Spinal cord (tissue), 10 donors: ENCODE measurements around the gene PLEKHO2. TPM values are rescaled to one million over a fixed set of nuclear protein-coding genes. Genes with fewer than 3 reads are reported as not detected.
A peak's percentile ranks its signal among the peaks of the same experiment; 100 is the strongest.

ENCODE experiments used
- DNase-seq, 6 donors: peaks; one replicate each; pipeline versions ENCODE4 v3.0.0 to v3.0.0-alpha.2; 2013 to 2015; ENCODE audit warnings: low spot score in 6 of 6, low read depth in 4 of 6
- H3K27ac ChIP-seq: one replicate; pipeline ENCODE4 v1.5.1; 2013; ENCODE audit warnings: low read depth, low read length, control low read depth
- H3K27me3 ChIP-seq: one replicate; pipeline ENCODE4 v1.6.1; 2013; ENCODE audit warnings: low read length; ENCODE audit not compliant: control insufficient read depth, insufficient read depth
- H3K36me3 ChIP-seq: one replicate; pipeline ENCODE4 v1.6.1; 2013; ENCODE audit warnings: low read length; ENCODE audit not compliant: control insufficient read depth, insufficient read depth
- H3K4me1 ChIP-seq: one replicate; pipeline ENCODE4 v1.6.1; 2013; ENCODE audit warnings: low read length; ENCODE audit not compliant: control insufficient read depth, insufficient read depth
- H3K4me3 ChIP-seq: one replicate; pipeline ENCODE4 v1.5.1; 2013; ENCODE audit warnings: low read depth, low read length, control low read depth
- H3K9me3 ChIP-seq: one replicate; pipeline ENCODE4 v1.6.1; 2013; ENCODE audit warnings: low read length; ENCODE audit not compliant: control insufficient read depth, insufficient read depth
- WGBS: methylation state at CpG from one replicate; pipeline ENCODE4 v1.1.5; 2013; ENCODE audit warnings: missing lambda C conversion rate; ENCODE audit not compliant: insufficient coverage; 5-methylcytosine and 5-hydroxymethylcytosine counted together
- polyA plus RNA-seq, 2 donors: library from polyadenylated mRNA; unstranded; fragments of 120-200 nt; gene quantifications; one replicate each; pipeline ENCODE4 v1.2.1, GENCODE V29; 2013; ENCODE audit not compliant: insufficient read length in 2 of 2
- total RNA-seq, 2 donors: library from RNA; depleted of rRNA in 1 of 2; stranded (reverse); fragments of 120-200 nt in 1 of 2; fragments of >200 nt in 1 of 2; gene quantifications; one replicate each; pipeline versions ENCODE4 v1.2.3 to v1.2.4, GENCODE V29; 2013 to 2014
- donor health status: healthy.

The PLEKHO2 gene
- total and polyA plus RNA-seq, 4 donors = 13.2 to 26.0 (median 16.3) TPM

DNA sequence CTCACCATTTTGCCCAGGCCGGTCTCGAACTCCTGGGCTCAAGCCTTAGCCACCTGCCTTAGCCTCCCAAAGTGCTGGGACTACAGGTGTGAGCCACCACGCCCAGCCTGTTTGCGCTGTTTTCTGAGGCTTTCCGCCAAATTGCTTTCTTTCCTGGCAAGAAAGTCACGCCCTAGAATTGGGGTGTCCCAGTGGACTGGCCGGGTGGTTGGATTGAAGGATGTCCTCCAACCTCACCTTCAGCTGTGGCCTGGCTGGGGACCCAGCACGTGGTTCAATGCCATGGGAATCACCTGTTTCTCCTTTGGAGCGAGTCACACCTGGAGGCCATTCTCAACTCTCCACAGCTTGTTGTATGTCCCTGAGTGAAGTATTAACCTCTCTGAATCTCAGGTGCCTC is 64.2 kb downstream of the PLEKHO2 start:
- Histone ChIP-seq H3K4me3 (no peak overlapping the region), H3K27me3 (no peaks in the 10 kb centered on the region), H3K27ac (no peak overlapping the region), H3K9me3 (peaks cover 5% of the 10 kb centered on the region), H3K4me1 (peaks cover 4% of the 10 kb centered on the region), H3K36me3 (no peaks in the 10 kb centered on the region)
- DNase-seq = no peak
- WGBS = 82% methylated on average over 8 of the region's 9 CpGs

DNA sequence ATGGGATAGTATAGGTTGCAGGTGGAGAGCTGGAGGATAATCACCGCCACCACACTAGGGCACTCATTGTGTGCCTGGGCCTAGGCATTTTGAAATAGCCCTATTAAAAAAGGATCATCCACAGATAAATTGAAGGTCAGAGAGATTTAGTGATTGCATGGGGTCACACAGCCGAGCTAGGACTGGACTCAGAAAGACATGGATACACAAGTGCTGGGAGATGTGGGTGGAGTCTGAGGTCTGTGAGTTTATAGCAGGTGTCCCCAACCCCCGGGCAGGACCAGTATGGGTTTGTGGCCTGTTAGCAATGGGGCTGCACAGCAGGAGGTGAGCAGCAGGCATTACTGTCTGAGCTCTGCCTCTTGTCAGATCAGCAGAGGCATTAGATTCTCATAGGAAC is 64.7 kb downstream of the PLEKHO2 start:
- Histone ChIP-seq H3K9me3 (peaks cover 3% of the 10 kb centered on the region), H3K36me3 (no peaks in the 10 kb centered on the region), H3K27me3 (peaks cover under 1% of the 10 kb centered on the region), H3K4me3 (no peak overlapping the region), H3K4me1 (peaks cover 7% of the 10 kb centered on the region), H3K27ac (no peak overlapping the region)
- DNase-seq = no peak
- 93% methylated on average over 2 of the region's 3 CpGs for WGBS

DNA sequence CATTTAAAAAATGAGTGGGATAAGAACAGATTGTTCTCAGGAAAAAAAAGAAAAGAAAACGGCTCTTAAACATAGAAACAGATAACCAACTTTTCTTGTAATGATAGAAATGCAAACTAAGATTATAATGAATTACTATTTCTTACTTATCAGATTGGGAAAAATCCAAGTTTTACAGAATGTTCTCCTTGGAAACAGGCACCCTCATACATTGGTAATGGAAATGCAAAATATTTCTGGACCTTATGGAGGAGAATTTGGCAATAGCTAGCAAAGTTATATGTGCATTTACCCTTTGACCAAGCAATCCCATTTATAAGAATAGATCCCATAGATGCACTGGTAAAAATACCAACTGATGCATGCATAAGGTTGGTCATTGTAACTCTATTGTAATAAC is 66.3 kb downstream of the PLEKHO2 start:
- no peak for DNase-seq
- H3K27me3 ChIP-seq = peaks cover 8% of the 10 kb centered on the region
- WGBS = no CpG with 5 or more reads among the region's 1 CpG
- peaks cover 16% of the 10 kb centered on the region for H3K4me1 ChIP-seq
- no peak overlapping the region for H3K27ac ChIP-seq
- no peaks in the 10 kb centered on the region for H3K36me3 ChIP-seq
- H3K4me3 ChIP-seq = no peak overlapping the region
- no peaks in the 10 kb centered on the region for H3K9me3 ChIP-seq

DNA sequence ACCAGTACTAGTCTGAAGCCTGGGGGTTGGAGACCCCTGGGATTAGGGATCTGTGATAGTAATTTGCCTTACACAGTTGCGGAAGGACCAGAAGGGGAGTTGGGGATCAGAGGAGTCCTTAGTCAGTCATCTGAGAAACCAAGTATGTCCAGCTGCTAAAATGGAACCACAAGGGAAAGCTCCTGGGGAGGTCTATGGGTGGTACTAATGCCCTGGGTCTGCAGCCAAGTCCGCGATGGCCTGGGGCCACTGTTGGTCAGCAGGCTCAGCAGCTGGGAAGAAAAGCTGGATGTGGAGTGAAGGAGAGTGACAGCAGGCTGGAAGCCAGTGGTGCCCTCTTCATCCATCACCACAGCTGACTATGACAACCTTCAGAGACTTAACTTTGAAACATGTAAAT is 67.8 kb downstream of the PLEKHO2 start:
- Histone ChIP-seq H3K27me3 (peaks cover 11% of the 10 kb centered on the region), H3K36me3 (no peaks in the 10 kb centered on the region), H3K4me3 (no peak overlapping the region), H3K9me3 (no peaks in the 10 kb centered on the region), H3K27ac (no peak overlapping the region), H3K4me1 (peaks cover 16% of the 10 kb centered on the region)
- no peak for DNase-seq
- WGBS = 90% methylated on average over 2 of the region's 3 CpGs

DNA sequence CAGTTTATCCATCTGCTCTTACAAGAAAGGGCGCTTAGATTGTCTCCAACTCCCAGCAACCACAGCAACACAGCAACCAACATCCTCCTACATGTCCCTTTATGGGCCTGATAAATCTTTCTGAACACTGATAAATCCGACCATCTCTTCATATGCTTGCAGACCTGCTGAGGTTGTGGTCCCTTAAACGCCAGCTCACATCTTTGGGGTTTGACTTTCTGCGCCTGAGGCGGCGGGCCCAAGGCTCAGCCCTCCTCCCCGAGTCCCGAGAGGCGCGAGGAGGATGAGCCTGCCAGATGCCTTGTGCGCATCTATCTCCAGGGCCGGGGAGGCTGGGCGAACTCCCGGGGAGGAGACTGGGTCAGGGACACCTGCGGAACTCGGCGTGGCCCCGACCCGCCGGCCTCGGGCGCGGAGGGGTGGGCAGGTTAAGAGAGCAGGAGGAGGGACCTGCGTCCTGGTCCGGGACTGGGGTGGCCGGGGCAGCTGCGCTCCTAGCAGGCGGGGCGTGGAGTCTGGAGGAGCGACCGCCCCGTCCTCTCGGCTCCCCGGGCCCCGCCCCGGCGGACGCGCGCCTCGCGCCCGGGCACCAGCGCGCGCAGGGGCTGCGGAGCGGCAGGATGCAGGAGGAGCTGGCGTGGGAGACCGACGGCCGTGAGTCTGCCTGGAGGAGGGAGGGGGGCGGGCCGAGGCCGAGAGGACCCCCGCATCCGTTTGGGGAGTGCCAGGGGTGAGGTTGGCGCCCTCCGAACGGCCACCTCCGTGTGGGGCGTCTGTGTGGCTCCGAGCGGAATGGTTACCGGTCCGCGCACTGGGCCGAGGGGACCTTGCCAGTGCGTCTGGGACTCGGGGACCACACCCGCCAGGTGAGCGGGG is 69.8 kb downstream of the PLEKHO2 start, which contains the start of gene ANKDD1A:
Gene ANKDD1A (plus strand): TSS at position 592 of the 876 bp plus-strand sequence. CDS start 29 bp downstream, at position 621.
- WGBS = 1% methylated on average over 72 of the region's 72 CpGs
- peak in 4 of 6 donors; percentile 49 to 90 (median 68) for DNase-seq
- Histone ChIP-seq H3K36me3 (no peaks in the 10 kb centered on the region), H3K4me1 (peaks cover 12% of the 10 kb centered on the region), H3K27me3 (peaks cover 16% of the 10 kb centered on the region), H3K9me3 (no peaks in the 10 kb centered on the region), H3K27ac (no peak within 1 kb of the TSS), H3K4me3 (peak within 1 kb of the TSS; percentile 71)

DNA sequence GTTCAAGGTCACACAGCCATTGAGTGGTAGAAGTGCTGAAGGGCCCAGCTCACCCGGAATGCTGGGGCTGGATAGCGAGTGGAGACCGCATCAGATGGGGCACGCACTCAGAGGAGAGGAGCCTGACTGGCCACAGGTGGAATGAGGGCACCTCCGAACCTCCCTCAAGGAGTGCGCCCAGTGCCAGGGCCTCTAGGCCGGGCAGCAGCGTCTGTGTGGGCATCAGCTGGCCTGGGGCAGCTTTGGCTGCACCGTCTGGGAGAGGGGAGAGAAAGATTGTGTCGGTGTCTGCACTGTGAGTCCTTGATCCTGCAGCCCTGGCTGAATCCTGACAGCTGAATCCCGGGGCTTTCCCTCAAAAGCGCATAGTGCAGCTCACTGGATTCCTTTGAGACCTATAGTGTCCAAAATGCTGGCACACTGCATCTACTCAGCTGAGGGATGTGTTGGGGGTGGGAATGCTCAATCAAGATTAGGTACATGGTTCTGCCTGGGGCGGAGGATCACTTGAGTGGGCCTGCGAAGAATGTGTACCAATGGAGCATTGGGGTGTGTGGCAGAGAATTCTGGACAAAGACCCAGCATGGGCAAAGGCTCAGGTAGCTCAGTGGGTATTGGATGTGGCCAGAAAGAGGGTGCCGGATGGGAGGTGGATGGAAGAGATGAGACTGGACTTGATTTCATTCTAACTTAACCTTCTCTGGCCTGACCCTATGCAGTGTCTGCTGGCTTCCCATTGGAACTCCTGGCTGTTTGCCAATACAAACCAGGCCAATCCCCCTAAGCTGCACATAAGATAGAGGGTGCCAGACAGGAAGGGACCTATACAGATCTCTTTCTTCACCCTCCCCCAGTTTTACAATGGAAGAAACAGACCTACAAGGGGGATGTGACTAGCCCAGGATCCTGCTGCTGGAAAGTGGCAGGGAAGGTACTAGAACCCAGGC is 70.9 kb downstream of the PLEKHO2 start:
- Histone ChIP-seq H3K4me3 (peak overlapping the region; percentile 50), H3K9me3 (no peaks in the 10 kb centered on the region), H3K27me3 (peaks cover 16% of the 10 kb centered on the region), H3K4me1 (peaks cover 19% of the 10 kb centered on the region), H3K27ac (no peak overlapping the region), H3K36me3 (peaks cover 2% of the 10 kb centered on the region)
- WGBS = 75% methylated on average over 15 of the region's 15 CpGs
- DNase-seq = peak in 1 of 6 donors; percentile 9

DNA sequence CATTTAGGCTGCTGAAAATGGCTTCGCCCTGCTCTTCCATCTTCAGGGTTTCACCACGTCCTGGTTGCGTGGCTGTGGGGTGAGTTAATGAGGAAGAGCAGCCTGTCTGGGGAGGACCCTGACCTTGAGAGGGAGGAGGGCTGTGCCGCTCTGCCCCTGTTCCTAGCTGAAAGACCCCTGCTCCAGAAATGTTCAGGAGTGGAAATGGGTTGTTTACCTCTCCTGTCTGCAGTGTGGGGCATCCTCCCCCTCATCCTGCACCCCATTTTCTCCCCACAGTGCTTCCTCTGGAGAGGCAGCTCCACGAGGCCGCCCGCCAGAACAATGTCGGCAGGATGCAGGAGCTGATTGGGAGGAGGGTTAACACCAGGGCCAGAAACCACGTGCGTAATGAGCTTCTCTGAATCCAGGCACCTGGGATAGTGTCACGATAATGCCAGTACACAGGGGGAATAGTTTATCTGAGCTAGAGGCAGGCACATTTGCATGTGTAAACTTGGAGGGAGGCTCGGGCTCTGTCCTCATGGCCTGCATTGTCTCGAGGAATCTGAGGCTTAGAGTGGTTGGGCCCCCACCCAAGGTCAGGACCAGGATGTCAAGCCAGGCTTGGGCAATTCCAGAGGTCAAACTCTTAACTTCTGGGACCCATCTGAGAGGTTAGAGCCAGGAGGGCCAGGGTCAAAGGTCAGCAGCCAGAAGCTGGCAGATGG is 74.0 kb downstream of the PLEKHO2 start:
- Histone ChIP-seq H3K4me3 (no peak overlapping the region), H3K9me3 (no peaks in the 10 kb centered on the region)
- WGBS = 54% methylated on average over 12 of the region's 13 CpGs

DNA sequence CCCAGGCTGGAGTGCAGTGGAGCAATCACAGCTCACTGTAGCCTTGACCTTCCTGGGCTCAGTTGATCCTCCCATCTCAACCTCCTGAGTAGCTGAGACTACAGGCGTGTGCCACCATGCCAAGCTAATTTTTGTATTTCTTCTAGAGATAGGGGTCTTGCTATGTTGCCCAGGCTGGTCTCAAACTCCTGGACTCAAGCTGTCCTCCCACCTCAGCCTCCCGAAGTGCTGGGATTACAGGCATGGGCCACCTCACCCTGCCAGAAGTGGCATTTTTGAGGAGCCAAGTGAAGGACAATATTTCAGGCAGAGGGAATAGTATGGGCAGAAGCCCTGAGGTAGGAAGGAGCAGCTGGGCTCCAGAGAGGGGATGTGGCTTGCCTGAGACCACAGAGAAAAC is 74.7 kb downstream of the PLEKHO2 start:
- no peak for DNase-seq
- H3K4me3 ChIP-seq = no peak overlapping the region
- 100% methylated on average over 1 of the region's 2 CpGs for WGBS
- no peak overlapping the region for H3K27ac ChIP-seq
- peaks cover 2% of the 10 kb centered on the region for H3K36me3 ChIP-seq
- H3K4me1 ChIP-seq = peaks cover 16% of the 10 kb centered on the region
- H3K27me3 ChIP-seq = peaks cover 22% of the 10 kb centered on the region
- H3K9me3 ChIP-seq = no peaks in the 10 kb centered on the region

More for the DNA sequence above, 74.0 kb downstream of the PLEKHO2 start:
- Histone ChIP-seq H3K4me1 (peaks cover 19% of the 10 kb centered on the region), H3K27me3 (peaks cover 23% of the 10 kb centered on the region), H3K27ac (no peak overlapping the region), H3K36me3 (peaks cover 2% of the 10 kb centered on the region)
- DNase-seq = no peak

DNA sequence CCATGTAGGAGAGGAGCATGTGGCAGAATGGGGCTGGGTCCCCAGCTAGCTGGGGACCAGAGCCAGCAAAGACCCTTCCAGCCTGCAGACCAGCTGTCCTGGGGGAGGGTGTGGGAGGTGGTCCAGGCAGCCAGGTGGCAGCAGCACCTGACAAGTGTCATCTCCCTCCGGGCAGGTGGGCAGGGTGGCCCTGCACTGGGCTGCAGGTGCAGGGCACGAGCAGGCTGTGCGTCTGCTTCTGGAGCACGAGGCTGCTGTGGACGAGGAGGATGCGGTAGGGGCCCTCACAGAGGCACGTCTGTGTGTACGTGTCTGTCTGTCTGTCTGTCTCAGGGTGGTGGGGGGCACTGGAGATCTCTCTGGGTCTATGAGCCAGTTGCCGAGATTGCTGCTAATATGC is 75.5 kb downstream of the PLEKHO2 start:
- WGBS = 80% methylated on average over 8 of the region's 9 CpGs
- Histone ChIP-seq H3K4me3 (no peak overlapping the region), H3K4me1 (peaks cover 10% of the 10 kb centered on the region), H3K36me3 (peaks cover 2% of the 10 kb centered on the region), H3K27ac (no peak overlapping the region), H3K9me3 (no peaks in the 10 kb centered on the region), H3K27me3 (peaks cover 16% of the 10 kb centered on the region)
- DNase-seq = peak in 1 of 6 donors; percentile 42
